T-helper 1 cell treated with Interleukin-12 subunit alpha and Interleukin-12 subunit beta and Interleukin-4 antibody, amounts not matched to agents 30 μg/mL and 1 μg/mL, for 36 hours (primary cell): ENCODE results near the gene SETD1A.

Experiments
- H3K27ac Mint-ChIP-seq: one replicate; pipeline ENCODE4 v1.8.0; 2021; ENCODE audit warnings: mild to moderate bottlenecking, mixed read lengths
- H3K27me3 Mint-ChIP-seq: one replicate; pipeline ENCODE4 v1.8.0; 2021; ENCODE audit warnings: low read depth, mixed read lengths
- H3K36me3 Mint-ChIP-seq: one replicate; pipeline ENCODE4 v1.8.0; 2021; ENCODE audit warnings: low read depth, mixed read lengths
- H3K4me1 Mint-ChIP-seq: one replicate; pipeline ENCODE4 v1.8.0; 2021; ENCODE audit warnings: low read depth, mixed read lengths
- H3K4me3 Mint-ChIP-seq: one replicate; pipeline ENCODE4 v1.8.0; 2021; ENCODE audit warnings: mild to moderate bottlenecking, moderate library complexity, mixed read lengths
- H3K9me3 Mint-ChIP-seq: one replicate; pipeline ENCODE4 v1.8.0; 2021; ENCODE audit warnings: mixed read lengths

Gene SETD1A

GRCh38 chr16:30944352-30944751 lies 13.2 kb upstream of the SETD1A start:
- Mint-ChIP-seq H3K9me3 (no peaks in the 10 kb centered on the region), H3K36me3 (peaks cover 11% of the 10 kb centered on the region), H3K4me1 (peaks cover 20% of the 10 kb centered on the region), H3K27ac (no peak overlapping the region), H3K4me3 (no peak overlapping the region), H3K27me3 (no peaks in the 10 kb centered on the region)

DNA sequence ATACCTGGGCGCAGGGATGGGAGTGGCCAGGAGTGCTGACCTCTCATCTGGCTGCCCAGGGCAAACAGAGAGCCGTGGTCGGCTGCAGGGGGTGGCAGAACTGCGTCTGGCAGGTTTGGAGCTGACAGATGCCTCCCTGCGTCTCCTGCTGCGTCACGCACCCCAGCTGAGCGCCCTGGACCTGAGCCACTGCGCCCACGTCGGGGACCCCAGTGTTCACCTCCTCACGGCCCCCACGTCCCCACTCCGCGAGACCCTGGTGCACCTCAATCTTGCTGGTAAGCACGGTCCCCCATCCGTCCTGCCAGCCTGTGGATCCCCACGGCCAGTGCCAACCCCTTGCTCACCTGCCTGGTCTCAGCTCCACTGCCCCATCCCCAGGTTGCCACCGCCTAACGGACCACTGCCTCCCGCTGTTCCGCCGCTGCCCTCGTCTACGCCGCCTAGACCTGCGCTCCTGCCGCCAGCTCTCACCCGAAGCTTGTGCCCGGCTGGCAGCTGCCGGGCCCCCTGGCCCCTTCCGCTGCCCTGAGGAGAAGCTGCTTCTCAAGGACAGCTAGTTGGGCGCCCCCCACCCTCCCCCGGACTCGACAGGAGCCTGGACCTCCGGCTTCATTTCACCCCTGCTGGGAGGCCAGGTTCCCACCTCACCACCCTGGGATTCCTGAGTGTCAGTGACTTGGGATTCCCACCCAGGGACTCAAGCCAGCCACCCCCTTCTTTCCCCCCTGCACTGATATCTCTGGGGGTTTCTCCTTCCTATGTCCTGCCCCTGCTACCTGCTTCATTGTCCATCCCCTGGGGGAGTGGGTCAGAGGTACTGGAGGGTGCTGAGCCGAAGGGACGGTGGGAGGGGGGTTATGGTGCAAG lies 10.6 kb upstream of the SETD1A start:
- H3K27me3 Mint-ChIP-seq, result no peaks in the 10 kb centered on the region
- H3K4me3 Mint-ChIP-seq, result peak overlapping the region; percentile 26
- H3K9me3 Mint-ChIP-seq, result no peaks in the 10 kb centered on the region
- peaks cover 13% of the 10 kb centered on the region for H3K36me3 Mint-ChIP-seq
- H3K27ac Mint-ChIP-seq, result no peak overlapping the region
- peaks cover 20% of the 10 kb centered on the region for H3K4me1 Mint-ChIP-seq

DNA sequence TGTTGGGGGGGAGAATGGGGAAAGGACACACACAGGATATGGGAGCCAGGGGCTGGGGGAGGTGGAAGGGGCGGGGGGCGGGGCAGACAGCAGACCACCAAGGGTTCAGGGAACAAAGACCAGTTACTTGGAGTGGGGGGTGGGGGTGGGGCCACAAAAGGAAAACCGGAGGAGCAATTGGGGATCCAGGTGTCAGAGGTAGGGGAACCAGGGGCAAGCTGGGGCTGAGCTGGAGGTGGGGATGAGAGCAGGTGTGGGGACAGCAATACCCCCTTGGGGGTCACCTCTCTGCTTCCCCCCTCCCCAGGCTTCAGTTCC lies 10.1 kb upstream of the SETD1A start:
- H3K4me3 Mint-ChIP-seq, result no peak overlapping the region
- H3K4me1 Mint-ChIP-seq, result peaks cover 16% of the 10 kb centered on the region
- no peaks in the 10 kb centered on the region for H3K27me3 Mint-ChIP-seq
- no peak overlapping the region for H3K27ac Mint-ChIP-seq
- peaks cover 13% of the 10 kb centered on the region for H3K36me3 Mint-ChIP-seq
- no peaks in the 10 kb centered on the region for H3K9me3 Mint-ChIP-seq

DNA sequence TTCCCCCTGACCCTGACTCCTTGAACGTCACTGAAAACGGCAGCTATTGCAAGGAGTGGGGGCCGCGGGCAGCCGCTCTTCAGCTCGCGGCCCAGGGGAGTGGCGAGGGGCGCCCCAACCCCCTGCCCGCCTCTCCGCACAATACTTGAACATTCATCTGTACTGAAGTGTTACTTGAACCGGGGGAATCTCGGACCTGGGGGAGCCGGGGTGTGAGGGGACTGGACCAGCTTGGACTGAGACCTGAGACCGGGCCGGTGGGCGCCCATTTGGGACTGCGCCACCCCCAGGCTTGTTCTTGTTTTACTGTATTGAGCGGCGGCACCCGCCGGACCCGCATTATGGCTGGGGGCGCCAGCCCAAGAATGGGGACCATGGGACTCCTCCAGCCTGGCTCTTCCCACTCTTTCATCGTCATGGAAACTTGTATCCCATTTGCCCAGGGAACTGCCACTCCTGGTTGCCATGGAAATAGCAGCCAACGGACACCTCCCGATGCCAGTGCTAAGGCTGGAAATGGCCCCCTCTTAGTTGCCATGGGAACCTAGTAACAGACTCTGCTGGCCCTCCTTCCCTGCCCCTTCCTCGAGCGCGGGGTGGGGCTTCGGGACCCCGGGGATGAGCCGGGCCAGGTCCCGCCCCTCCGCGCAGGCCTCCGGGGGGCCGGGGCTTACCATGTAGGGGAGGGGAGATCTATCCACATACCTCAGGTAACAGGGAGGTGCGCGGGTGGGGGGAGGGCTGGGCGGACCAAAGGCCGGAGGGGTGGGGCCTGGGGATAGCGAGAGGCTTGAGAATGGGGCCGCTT lies 9.5 kb upstream of the SETD1A start:
- Mint-ChIP-seq H3K36me3 (peaks cover 13% of the 10 kb centered on the region), H3K4me1 (peaks cover 12% of the 10 kb centered on the region), H3K27ac (no peak overlapping the region), H3K4me3 (no peak overlapping the region), H3K27me3 (no peaks in the 10 kb centered on the region), H3K9me3 (no peaks in the 10 kb centered on the region)

DNA sequence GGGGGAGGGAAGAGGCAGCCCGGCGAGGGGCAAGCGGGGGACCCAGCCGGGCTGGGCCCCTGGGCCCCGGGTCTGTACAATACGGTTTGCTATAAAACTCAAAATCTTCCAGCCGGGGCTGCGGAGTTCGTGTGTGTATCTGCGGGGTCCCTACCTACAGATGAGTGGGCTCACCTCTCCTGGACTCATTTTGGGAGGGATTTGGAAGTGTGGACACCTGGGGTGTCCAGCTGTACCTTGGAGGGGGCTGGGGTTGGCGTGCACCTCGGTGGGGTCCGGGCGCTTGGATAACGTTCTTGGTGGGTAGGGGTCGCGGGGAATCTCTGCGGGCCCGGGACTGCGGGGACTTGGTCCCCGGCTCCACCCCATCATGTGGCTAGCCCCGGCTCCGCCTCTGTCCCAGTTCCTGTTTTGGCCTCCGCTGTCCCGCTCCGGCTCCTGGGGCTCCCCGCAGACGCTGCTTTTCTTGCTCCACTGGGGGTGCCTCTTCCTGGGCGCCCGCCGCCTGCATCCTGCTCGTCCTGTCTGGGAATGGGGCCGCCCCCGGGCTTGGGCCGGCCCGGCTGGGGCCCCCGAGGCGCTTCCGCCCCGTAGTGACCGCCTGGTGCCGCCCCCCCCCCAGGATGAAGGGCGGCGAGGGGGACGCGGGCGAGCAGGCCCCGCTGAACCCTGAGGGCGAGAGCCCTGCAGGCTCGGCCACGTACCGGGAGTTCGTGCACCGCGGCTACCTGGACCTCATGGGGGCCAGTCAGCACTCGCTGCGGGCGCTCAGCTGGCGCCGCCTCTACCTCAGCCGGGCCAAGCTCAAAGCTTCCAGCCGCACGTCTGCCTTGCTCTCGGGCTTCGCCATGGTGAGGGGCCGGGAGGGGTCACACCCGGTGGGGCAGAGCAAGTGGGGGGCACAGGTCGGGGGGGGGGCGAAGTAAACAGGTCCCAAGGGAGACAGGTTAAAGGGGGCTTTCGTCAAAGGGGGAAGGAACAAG lies 8.6 kb upstream of the SETD1A start, which contains the start of gene ORAI3:
Gene ORAI3, plus strand, starts transcription at position 402 of the 983 bp plus-strand sequence. Its CDS starts 222 bp downstream, at position 624.
- H3K9me3 Mint-ChIP-seq, result no peaks in the 10 kb centered on the region
- peak within 1 kb of the TSS; percentile 64 for H3K27ac Mint-ChIP-seq

DNA sequence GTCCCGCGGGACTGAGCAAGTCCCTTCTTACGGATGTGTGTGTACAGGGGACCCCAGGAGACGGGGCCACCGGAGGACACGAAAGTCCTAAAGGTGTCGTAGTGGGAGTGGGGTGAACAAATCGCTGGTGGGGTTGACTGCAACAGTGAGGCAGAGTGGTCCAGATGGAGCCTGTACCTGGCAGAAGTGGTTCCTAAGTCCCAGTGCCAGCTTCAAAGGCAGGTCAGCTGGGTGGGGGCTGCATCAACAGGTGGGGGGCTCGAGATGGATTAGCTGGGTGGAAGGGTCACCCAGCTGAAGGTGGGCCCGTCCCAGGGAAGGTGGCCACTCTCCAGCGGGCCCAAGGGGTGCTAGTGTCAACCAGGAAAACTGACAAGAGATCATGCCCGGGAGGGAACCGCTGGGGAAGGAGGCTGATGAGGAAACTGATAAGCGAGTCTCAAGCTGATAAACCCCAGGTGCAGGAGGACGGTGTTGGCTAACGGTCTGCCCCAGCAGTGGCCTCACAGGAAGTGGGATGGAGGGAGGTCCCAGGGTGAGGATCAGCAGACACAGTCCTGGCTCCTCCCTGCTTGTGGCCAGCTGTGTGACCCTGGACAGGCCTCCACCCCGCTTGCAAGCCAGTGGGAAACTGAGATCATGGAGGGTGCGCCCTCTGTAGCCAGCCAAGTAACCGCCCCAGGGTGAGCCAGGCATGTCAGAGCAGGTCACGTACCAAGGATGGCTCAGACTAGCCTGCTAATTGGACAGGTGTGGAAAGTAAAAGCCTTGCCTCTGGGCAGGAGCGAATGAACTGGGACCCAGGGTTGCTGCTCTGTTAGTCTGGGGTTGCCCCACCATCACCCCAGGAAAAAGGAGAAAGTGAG lies 7.7 kb upstream of the SETD1A start:
- peaks cover 4% of the 10 kb centered on the region for H3K36me3 Mint-ChIP-seq
- H3K4me1 Mint-ChIP-seq, result peaks cover 18% of the 10 kb centered on the region
- H3K4me3 Mint-ChIP-seq, result peak overlapping the region; percentile 91
- H3K27ac Mint-ChIP-seq, result peak overlapping the region; percentile 64
- H3K9me3 Mint-ChIP-seq, result no peaks in the 10 kb centered on the region
- no peaks in the 10 kb centered on the region for H3K27me3 Mint-ChIP-seq

More for the DNA sequence above, 8.6 kb upstream of the SETD1A start, which contains the start of gene ORAI3:
- Mint-ChIP-seq H3K4me3 (peak within 1 kb of the TSS; percentile 91), H3K36me3 (peaks cover 10% of the 10 kb centered on the region), H3K27me3 (no peaks in the 10 kb centered on the region), H3K4me1 (peaks cover 18% of the 10 kb centered on the region)

GRCh38 chr16:30950516-30951065 lies 7.0 kb upstream of the SETD1A start:
- H3K27me3 Mint-ChIP-seq, result no peaks in the 10 kb centered on the region
- H3K4me1 Mint-ChIP-seq, result peaks cover 18% of the 10 kb centered on the region
- peaks cover 4% of the 10 kb centered on the region for H3K36me3 Mint-ChIP-seq
- peak overlapping the region; percentile 91 for H3K4me3 Mint-ChIP-seq
- peak overlapping the region; percentile 64 for H3K27ac Mint-ChIP-seq
- no peaks in the 10 kb centered on the region for H3K9me3 Mint-ChIP-seq

GRCh38 chr16:30951193-30951592 lies 6.4 kb upstream of the SETD1A start:
- no peak overlapping the region for H3K27ac Mint-ChIP-seq
- H3K36me3 Mint-ChIP-seq, result peaks cover 4% of the 10 kb centered on the region
- H3K27me3 Mint-ChIP-seq, result no peaks in the 10 kb centered on the region
- no peak overlapping the region for H3K4me3 Mint-ChIP-seq
- peaks cover 17% of the 10 kb centered on the region for H3K4me1 Mint-ChIP-seq
- no peaks in the 10 kb centered on the region for H3K9me3 Mint-ChIP-seq

GRCh38 chr16:30951750-30952149 lies 5.8 kb upstream of the SETD1A start:
- Mint-ChIP-seq H3K27me3 (no peaks in the 10 kb centered on the region), H3K4me3 (peak overlapping the region; percentile 40), H3K4me1 (peaks cover 16% of the 10 kb centered on the region), H3K36me3 (peaks cover 4% of the 10 kb centered on the region), H3K9me3 (no peaks in the 10 kb centered on the region), H3K27ac (no peak overlapping the region)

DNA sequence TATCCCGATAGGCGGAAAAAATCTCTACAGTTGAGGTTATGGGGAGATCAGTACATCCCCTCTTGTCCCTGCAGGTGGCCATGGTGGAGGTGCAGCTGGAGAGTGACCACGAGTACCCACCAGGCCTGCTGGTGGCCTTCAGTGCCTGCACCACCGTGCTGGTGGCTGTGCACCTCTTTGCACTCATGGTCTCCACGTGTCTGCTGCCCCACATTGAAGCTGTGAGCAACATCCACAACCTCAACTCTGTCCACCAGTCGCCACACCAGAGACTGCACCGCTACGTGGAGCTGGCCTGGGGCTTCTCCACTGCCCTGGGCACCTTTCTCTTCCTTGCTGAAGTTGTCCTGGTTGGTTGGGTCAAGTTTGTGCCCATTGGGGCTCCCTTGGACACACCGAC lies 4.4 kb upstream of the SETD1A start:
- Mint-ChIP-seq H3K36me3 (peaks cover 6% of the 10 kb centered on the region), H3K4me1 (peaks cover 20% of the 10 kb centered on the region), H3K4me3 (no peak overlapping the region), H3K27me3 (no peaks in the 10 kb centered on the region), H3K27ac (no peak overlapping the region), H3K9me3 (no peaks in the 10 kb centered on the region)

GRCh38 chr16:30953511-30954124 lies 3.9 kb upstream of the SETD1A start:
- Mint-ChIP-seq H3K4me3 (no peak overlapping the region), H3K27ac (no peak overlapping the region), H3K9me3 (no peaks in the 10 kb centered on the region), H3K36me3 (peaks cover 6% of the 10 kb centered on the region), H3K27me3 (no peaks in the 10 kb centered on the region), H3K4me1 (peaks cover 23% of the 10 kb centered on the region)

DNA sequence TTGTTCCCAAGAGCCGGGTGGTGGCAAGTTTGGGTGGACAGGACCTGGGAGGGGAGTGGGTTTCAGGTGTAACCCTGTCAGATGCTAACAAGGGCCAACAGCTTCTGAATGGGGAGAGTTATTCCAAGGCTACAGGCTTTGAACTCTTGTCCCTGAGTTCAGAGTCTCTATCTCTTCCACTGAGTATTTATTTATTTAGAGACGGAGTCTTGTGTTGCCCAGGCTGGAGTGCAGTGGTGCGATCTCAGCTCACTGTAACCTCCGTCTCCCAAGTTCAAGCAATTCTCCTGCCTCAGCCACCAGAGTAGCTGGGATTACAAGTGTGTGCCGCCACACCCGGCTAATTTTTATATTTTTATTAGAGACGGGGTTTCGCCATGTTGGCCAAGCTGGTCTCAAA lies 2.6 kb upstream of the SETD1A start:
- peaks cover 33% of the 10 kb centered on the region for H3K4me1 Mint-ChIP-seq
- H3K36me3 Mint-ChIP-seq, result peaks cover 16% of the 10 kb centered on the region
- H3K27ac Mint-ChIP-seq, result no peak overlapping the region
- H3K4me3 Mint-ChIP-seq, result no peak overlapping the region
- no peaks in the 10 kb centered on the region for H3K27me3 Mint-ChIP-seq
- no peaks in the 10 kb centered on the region for H3K9me3 Mint-ChIP-seq
